HCT116 (cell line): ENCODE measurements around the gene NOS3.

Source experiments
- ATF3 ChIP-seq: IDR thresholded peaks from 2 replicates; pipeline ENCODE4 v1.6.1; 2012
- EZH2 ChIP-seq: fragments of 200-600 bp; sonication (generic); IDR thresholded peaks from 2 replicates; pipeline ENCODE4 v1.6.1; 2017; ENCODE audit warnings: antibody characterized with exemption, mixed run types
- EZH2phosphoT487 ChIP-seq: fragments of 200-600 bp; IDR thresholded peaks from 2 replicates; pipeline ENCODE4 v1.6.1; 2018; ENCODE audit warnings: antibody characterized with exemption, borderline replicate concordance
- FOSL1 ChIP-seq: IDR thresholded peaks from 2 replicates; pipeline ENCODE4 v1.6.1; 2012; ENCODE audit warnings: low read depth
- POLR2A ChIP-seq: IDR thresholded peaks from 2 replicates; pipeline ENCODE4 v1.7.0; 2011; ENCODE audit warnings: borderline replicate concordance; ENCODE audit not compliant: insufficient read depth, insufficient read length; ENCODE audit errors: extremely low read depth
- POLR2AphosphoS5 ChIP-seq: IDR thresholded peaks from 2 replicates; pipeline ENCODE4 v1.6.1; 2011; ENCODE audit warnings: mild to moderate bottlenecking, low read depth, low read length, moderate library complexity
- RAD21 ChIP-seq: IDR thresholded peaks from 2 replicates; pipeline ENCODE4 v1.6.1; 2012; ENCODE audit warnings: low read depth, mild to moderate bottlenecking
- YY1 ChIP-seq: IDR thresholded peaks from 2 replicates; pipeline ENCODE4 v1.6.1; 2011; ENCODE audit warnings: low read length, low read depth, moderate library complexity, mild to moderate bottlenecking; ENCODE audit not compliant: insufficient replicate concordance; ENCODE audit errors: extremely low read depth
- ZFX ChIP-seq: fragments of 450-650 bp; IDR thresholded peaks from 2 replicates; pipeline ENCODE4 v1.6.1; 2017
- ZNF274 ChIP-seq: fragments of 200-500 bp; sonication (Bioruptor generic); IDR thresholded peaks from 2 replicates; pipeline ENCODE4 v1.6.1; 2014; ENCODE audit warnings: mild to moderate bottlenecking, low read depth, low read length, inconsistent platforms
- TF ChIP-seq, protein P1 (sequence below), 3 experiments: fragments of 200-600 bp in 1 of 3; sonication (generic) in 1 of 3; IDR thresholded peaks in 2 of 3; conservative IDR thresholded peaks in 1 of 3; 2 replicates each; pipeline ENCODE4 v1.5.1; 2012 to 2017; ENCODE audit warnings: low read depth in 2 of 3, low read length in 2 of 3, antibody characterized with exemption in 1 of 3, borderline replicate concordance in 1 of 3, control low read depth in 1 of 3, mild to moderate bottlenecking in 1 of 3, mixed read lengths in 1 of 3, mixed run types in 1 of 3, moderate library complexity in 1 of 3; ENCODE audit not compliant: insufficient read depth in 1 of 3
- TF ChIP-seq, protein P2 (sequence below): IDR thresholded peaks from 2 replicates; pipeline ENCODE4 v1.6.1; 2012; ENCODE audit warnings: low read depth
- TF ChIP-seq, protein P3 (sequence below): IDR thresholded peaks from 2 replicates; pipeline ENCODE4 v1.6.1; 2011; ENCODE audit warnings: mild to moderate bottlenecking, low read length, moderate library complexity; ENCODE audit not compliant: insufficient replicate concordance; ENCODE audit errors: extremely low read depth

- TF ChIP-seq POLR2AphosphoS5 (no peak), YY1 (no peak), EZH2 (no peak), EZH2phosphoT487 (no peak), POLR2A (no peak), ATF3 (no peak), RAD21 (no peak), ZNF274 (no peak), ZFX (no peak), FOSL1 (no peak)
- TF ChIP-seq, protein P1, sequence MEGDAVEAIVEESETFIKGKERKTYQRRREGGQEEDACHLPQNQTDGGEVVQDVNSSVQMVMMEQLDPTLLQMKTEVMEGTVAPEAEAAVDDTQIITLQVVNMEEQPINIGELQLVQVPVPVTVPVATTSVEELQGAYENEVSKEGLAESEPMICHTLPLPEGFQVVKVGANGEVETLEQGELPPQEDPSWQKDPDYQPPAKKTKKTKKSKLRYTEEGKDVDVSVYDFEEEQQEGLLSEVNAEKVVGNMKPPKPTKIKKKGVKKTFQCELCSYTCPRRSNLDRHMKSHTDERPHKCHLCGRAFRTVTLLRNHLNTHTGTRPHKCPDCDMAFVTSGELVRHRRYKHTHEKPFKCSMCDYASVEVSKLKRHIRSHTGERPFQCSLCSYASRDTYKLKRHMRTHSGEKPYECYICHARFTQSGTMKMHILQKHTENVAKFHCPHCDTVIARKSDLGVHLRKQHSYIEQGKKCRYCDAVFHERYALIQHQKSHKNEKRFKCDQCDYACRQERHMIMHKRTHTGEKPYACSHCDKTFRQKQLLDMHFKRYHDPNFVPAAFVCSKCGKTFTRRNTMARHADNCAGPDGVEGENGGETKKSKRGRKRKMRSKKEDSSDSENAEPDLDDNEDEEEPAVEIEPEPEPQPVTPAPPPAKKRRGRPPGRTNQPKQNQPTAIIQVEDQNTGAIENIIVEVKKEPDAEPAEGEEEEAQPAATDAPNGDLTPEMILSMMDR (IDR thresholded peaks at IDR 0.05 in 2 of 3, conservative IDR thresholded peaks at IDR 0.05 in 1 of 3; ENCODE audit: borderline replicate concordance in 1 of 3, insufficient read depth in 1 of 3, low read depth in 2 of 3, low read length in 2 of 3), result no peak
- TF ChIP-seq, protein P2, sequence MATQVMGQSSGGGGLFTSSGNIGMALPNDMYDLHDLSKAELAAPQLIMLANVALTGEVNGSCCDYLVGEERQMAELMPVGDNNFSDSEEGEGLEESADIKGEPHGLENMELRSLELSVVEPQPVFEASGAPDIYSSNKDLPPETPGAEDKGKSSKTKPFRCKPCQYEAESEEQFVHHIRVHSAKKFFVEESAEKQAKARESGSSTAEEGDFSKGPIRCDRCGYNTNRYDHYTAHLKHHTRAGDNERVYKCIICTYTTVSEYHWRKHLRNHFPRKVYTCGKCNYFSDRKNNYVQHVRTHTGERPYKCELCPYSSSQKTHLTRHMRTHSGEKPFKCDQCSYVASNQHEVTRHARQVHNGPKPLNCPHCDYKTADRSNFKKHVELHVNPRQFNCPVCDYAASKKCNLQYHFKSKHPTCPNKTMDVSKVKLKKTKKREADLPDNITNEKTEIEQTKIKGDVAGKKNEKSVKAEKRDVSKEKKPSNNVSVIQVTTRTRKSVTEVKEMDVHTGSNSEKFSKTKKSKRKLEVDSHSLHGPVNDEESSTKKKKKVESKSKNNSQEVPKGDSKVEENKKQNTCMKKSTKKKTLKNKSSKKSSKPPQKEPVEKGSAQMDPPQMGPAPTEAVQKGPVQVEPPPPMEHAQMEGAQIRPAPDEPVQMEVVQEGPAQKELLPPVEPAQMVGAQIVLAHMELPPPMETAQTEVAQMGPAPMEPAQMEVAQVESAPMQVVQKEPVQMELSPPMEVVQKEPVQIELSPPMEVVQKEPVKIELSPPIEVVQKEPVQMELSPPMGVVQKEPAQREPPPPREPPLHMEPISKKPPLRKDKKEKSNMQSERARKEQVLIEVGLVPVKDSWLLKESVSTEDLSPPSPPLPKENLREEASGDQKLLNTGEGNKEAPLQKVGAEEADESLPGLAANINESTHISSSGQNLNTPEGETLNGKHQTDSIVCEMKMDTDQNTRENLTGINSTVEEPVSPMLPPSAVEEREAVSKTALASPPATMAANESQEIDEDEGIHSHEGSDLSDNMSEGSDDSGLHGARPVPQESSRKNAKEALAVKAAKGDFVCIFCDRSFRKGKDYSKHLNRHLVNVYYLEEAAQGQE, result no peak
- TF ChIP-seq, protein P3, sequence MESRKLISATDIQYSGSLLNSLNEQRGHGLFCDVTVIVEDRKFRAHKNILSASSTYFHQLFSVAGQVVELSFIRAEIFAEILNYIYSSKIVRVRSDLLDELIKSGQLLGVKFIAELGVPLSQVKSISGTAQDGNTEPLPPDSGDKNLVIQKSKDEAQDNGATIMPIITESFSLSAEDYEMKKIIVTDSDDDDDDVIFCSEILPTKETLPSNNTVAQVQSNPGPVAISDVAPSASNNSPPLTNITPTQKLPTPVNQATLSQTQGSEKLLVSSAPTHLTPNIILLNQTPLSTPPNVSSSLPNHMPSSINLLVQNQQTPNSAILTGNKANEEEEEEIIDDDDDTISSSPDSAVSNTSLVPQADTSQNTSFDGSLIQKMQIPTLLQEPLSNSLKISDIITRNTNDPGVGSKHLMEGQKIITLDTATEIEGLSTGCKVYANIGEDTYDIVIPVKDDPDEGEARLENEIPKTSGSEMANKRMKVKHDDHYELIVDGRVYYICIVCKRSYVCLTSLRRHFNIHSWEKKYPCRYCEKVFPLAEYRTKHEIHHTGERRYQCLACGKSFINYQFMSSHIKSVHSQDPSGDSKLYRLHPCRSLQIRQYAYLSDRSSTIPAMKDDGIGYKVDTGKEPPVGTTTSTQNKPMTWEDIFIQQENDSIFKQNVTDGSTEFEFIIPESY, result no peak
These were observed 28.3 kb downstream of the NOS3 start for GRCh38 chr7:151019130-151019447.
